Smooth muscle cell (in vitro differentiated cells): ENCODE data around the gene MYH7B. TPM values are rescaled to one million over a fixed set of nuclear protein-coding genes. Genes with fewer than 3 reads are reported as not detected.

Source experiments
- DNase-seq: peaks from one replicate; lab custom pipeline; 2025; ENCODE audit not compliant: unreplicated experiment; lab: John Stamatoyannopoulos, UW
- H2AFZ ChIP-seq: fragments of 200-600 bp; sonication (generic); 2 replicates; pipeline ENCODE4 v1.6.0; 2016; ENCODE audit warnings: antibody characterized with exemption, low read depth, mild to moderate bottlenecking
- H3F3A ChIP-seq: fragments of 200-600 bp; sonication (generic); 2 replicates; pipeline ENCODE4 v1.6.0; 2017; ENCODE audit warnings: antibody characterized with exemption, low read depth
- H3K27ac ChIP-seq: fragments of 200-600 bp; sonication (generic); 2 replicates; pipeline ENCODE4 v1.5.1; 2016; ENCODE audit warnings: low read depth, mild to moderate bottlenecking
- H3K27me3 ChIP-seq: fragments of 200-600 bp; sonication (generic); 2 replicates; pipeline ENCODE4 v1.6.1; 2016; ENCODE audit warnings: low read depth, mild to moderate bottlenecking
- H3K36me3 ChIP-seq: fragments of 200-600 bp; sonication (generic); 2 replicates; pipeline ENCODE4 v1.5.1; 2016; ENCODE audit warnings: low read depth
- H3K4me1 ChIP-seq: fragments of 200-600 bp; sonication (generic); 2 replicates; pipeline ENCODE4 v1.5.1; 2016; ENCODE audit warnings: low read depth
- H3K4me2 ChIP-seq: fragments of 200-600 bp; sonication (generic); 2 replicates; pipeline ENCODE4 v1.6.0; 2016; ENCODE audit warnings: mild to moderate bottlenecking
- H3K4me3 ChIP-seq: fragments of 200-600 bp; sonication (generic); 2 replicates; pipeline ENCODE4 v1.5.1; 2016; ENCODE audit warnings: mild to moderate bottlenecking
- H3K79me2 ChIP-seq: fragments of 200-600 bp; sonication (generic); 2 replicates; pipeline ENCODE4 v1.6.0; 2016; ENCODE audit warnings: low read depth, mild to moderate bottlenecking
- H3K9ac ChIP-seq: fragments of 200-600 bp; sonication (generic); 2 replicates; pipeline ENCODE4 v1.6.0; 2016; ENCODE audit warnings: low read depth
- H3K9me3 ChIP-seq: fragments of 200-600 bp; sonication (generic); replicated peaks from 2 replicates; pipeline ENCODE4 v1.5.1; 2016; ENCODE audit warnings: low read depth
- H4K20me1 ChIP-seq: fragments of 200-600 bp; sonication (generic); 2 replicates; pipeline ENCODE4 v1.6.0; 2016; ENCODE audit warnings: low read depth
- CTCF ChIP-seq: fragments of 200-600 bp; sonication (generic); IDR thresholded peaks from 2 replicates; pipeline ENCODE4 v1.5.1; 2017; ENCODE audit warnings: borderline replicate concordance, mild to moderate bottlenecking, antibody characterized with exemption; ENCODE audit not compliant: insufficient read depth, poor library complexity, severe bottlenecking
- WGBS: methylation state at CpG from one replicate; pipeline ENCODE4 v1.1.7; 2016; ENCODE audit warnings: low lambda C conversion rate; 5-methylcytosine and 5-hydroxymethylcytosine counted together
- polyA plus RNA-seq: library from polyadenylated mRNA; unstranded; fragments of >200 nt; fragmentation: Nextera tagmentation; extraction: Ambion mirVana; gene quantifications from 2 replicates; pipeline ENCODE4 v1.2.1, GENCODE V29; 2016
- total RNA-seq: library from RNA; depleted of rRNA; stranded (reverse); fragments of >200 nt; gene quantifications from 2 replicates; pipeline ENCODE4 v1.2.3, GENCODE V29; 2014

Gene MYH7B
- total and polyA plus RNA-seq, 2 experiments from 2014 or later = 0.67 TPM; not detected in 1

DNA sequence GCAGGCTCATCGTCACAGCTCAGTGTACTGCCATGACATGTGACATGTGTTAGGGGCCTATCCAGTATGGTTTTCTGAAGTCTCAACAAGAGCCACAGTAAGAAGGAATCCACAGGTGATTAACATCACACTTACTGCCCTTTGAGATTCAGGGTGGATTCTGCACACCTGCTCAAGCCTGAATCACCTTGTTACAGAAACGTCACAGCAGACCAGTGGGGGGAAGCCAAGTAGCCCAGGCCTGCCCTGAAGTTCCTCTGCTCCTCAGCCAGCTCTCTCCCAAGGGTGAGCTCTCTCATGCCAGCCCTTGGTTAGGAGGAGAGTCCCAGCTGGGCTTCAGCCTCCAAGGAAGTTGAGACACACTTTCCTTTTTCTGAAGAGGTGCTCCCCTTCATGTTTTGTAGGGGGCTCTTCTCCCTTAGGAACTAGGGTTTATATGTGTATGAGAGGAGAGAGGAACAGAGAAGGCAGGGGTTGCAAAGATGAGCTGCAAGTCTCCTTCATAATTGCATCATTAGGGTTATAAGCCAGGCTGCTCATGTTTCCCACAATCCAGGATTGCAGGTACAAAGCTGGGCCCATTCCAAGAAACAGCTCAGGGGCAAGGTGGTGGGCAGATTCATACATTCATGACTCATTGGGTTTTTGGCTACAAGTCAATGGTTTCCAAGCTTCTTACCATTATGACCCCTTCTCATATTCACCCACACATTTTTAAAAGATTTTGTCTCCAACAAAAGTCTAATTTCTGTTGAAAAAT lies 11.7 kb upstream of the MYH7B start:
- no peak overlapping the region for H3K9ac ChIP-seq
- H3K36me3 ChIP-seq = no peaks in the 10 kb centered on the region
- H3K4me2 ChIP-seq = no peak overlapping the region
- no peaks in the 10 kb centered on the region for H3K27me3 ChIP-seq
- H4K20me1 ChIP-seq = peaks cover 4% of the 10 kb centered on the region
- 93% methylated on average over 2 of the region's 2 CpGs for WGBS
- no peaks in the 10 kb centered on the region for H3F3A ChIP-seq
- no peaks in the 10 kb centered on the region for H3K79me2 ChIP-seq
- no peak overlapping the region for H3K4me3 ChIP-seq
- H2AFZ ChIP-seq = no peak overlapping the region
- no peak for TF ChIP-seq CTCF
- H3K4me1 ChIP-seq = no peaks in the 10 kb centered on the region
- no peaks in the 10 kb centered on the region for H3K9me3 ChIP-seq
- H3K27ac ChIP-seq = no peak overlapping the region
- DNase-seq = no peak

- no peaks in the 10 kb centered on the region for H3K27me3 ChIP-seq
- no peaks in the 10 kb centered on the region for H3K36me3 ChIP-seq
- no peak overlapping the region for H3K4me2 ChIP-seq
- no peaks in the 10 kb centered on the region for H3K79me2 ChIP-seq
- no peaks in the 10 kb centered on the region for H3K4me1 ChIP-seq
- TF ChIP-seq CTCF = no peak
- no peak overlapping the region for H3K9ac ChIP-seq
- H3K4me3 ChIP-seq = no peak overlapping the region
- WGBS = 94% methylated on average over 7 of the region's 7 CpGs
- no peak overlapping the region for H3K27ac ChIP-seq
- H3F3A ChIP-seq = no peaks in the 10 kb centered on the region
- peaks cover 4% of the 10 kb centered on the region for H4K20me1 ChIP-seq
- no peak overlapping the region for H2AFZ ChIP-seq
- no peak for DNase-seq
- no peaks in the 10 kb centered on the region for H3K9me3 ChIP-seq
These were observed 10.2 kb upstream of the MYH7B start for GRCh38 chr20:34945315-34946077.

- H3K36me3 ChIP-seq = no peaks in the 10 kb centered on the region
- no peaks in the 10 kb centered on the region for H3K27me3 ChIP-seq
- no peak overlapping the region for H3K4me2 ChIP-seq
- no peaks in the 10 kb centered on the region for H3K4me1 ChIP-seq
- WGBS = 89% methylated on average over 3 of the region's 3 CpGs
- H3K79me2 ChIP-seq = no peaks in the 10 kb centered on the region
- no peaks in the 10 kb centered on the region for H3K9me3 ChIP-seq
- no peak overlapping the region for H3K27ac ChIP-seq
- no peak overlapping the region for H2AFZ ChIP-seq
- no peak overlapping the region for H3K9ac ChIP-seq
- no peaks in the 10 kb centered on the region for H3F3A ChIP-seq
- H3K4me3 ChIP-seq = no peak overlapping the region
- peaks cover 4% of the 10 kb centered on the region for H4K20me1 ChIP-seq
- DNase-seq = no peak
- no peak for TF ChIP-seq CTCF
These were observed 9.0 kb upstream of the MYH7B start for GRCh38 chr20:34946661-34947060.
